Gastroesophageal sphincter (tissue), 3 donors: Measurements from ENCODE around the gene PRIM2.

Experiments
- EP300 ChIP-seq: sonication (generic); formaldehyde crosslinking; IDR thresholded peaks from one replicate; pipeline ENCODE4 v1.6.1; 2017; ENCODE audit warnings: antibody characterized with exemption, mild to moderate bottlenecking
- POLR2A ChIP-seq, 2 donors: fragments of 450-650 bp; IDR thresholded peaks; one replicate each; pipeline ENCODE4 v1.6.1; 2017; ENCODE audit warnings: antibody characterized with exemption in 2 of 2, mild to moderate bottlenecking in 2 of 2, moderate library complexity in 1 of 2
- POLR2AphosphoS5 ChIP-seq: sonication (generic); formaldehyde crosslinking; IDR thresholded peaks from one replicate; pipeline ENCODE4 v1.6.1; 2017; ENCODE audit warnings: antibody characterized with exemption
- TF ChIP-seq, protein P1 (sequence below), 4 experiments: fragments of 200-600 bp in 2 of 4; fragments of 450-650 bp in 2 of 4; sonication (generic) in 1 of 4; IDR thresholded peaks; one replicate each; pipeline ENCODE4 v1.5.1; 2017 to 2019; ENCODE audit warnings: antibody characterized with exemption in 4 of 4, mild to moderate bottlenecking in 2 of 4, moderate library complexity in 2 of 4

- TF ChIP-seq EP300 (no peak), POLR2A (IDR thresholded peaks at IDR 0.05) (no peak), POLR2AphosphoS5 (no peak)
- TF ChIP-seq, protein P1, sequence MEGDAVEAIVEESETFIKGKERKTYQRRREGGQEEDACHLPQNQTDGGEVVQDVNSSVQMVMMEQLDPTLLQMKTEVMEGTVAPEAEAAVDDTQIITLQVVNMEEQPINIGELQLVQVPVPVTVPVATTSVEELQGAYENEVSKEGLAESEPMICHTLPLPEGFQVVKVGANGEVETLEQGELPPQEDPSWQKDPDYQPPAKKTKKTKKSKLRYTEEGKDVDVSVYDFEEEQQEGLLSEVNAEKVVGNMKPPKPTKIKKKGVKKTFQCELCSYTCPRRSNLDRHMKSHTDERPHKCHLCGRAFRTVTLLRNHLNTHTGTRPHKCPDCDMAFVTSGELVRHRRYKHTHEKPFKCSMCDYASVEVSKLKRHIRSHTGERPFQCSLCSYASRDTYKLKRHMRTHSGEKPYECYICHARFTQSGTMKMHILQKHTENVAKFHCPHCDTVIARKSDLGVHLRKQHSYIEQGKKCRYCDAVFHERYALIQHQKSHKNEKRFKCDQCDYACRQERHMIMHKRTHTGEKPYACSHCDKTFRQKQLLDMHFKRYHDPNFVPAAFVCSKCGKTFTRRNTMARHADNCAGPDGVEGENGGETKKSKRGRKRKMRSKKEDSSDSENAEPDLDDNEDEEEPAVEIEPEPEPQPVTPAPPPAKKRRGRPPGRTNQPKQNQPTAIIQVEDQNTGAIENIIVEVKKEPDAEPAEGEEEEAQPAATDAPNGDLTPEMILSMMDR (IDR thresholded peaks at IDR 0.05): no peak
Observed at GRCh38 chr6:57278570-57278969, 38.9 kb upstream of the PRIM2 start.
